Measurements from ENCODE around the gene GCSH. TPM values are rescaled to one million over a fixed set of nuclear protein-coding genes. Genes with fewer than 3 reads are reported as not detected.

Gene GCSH
- total RNA-seq, 1 donor from 2014 or later, result 31.6 TPM

DNA sequence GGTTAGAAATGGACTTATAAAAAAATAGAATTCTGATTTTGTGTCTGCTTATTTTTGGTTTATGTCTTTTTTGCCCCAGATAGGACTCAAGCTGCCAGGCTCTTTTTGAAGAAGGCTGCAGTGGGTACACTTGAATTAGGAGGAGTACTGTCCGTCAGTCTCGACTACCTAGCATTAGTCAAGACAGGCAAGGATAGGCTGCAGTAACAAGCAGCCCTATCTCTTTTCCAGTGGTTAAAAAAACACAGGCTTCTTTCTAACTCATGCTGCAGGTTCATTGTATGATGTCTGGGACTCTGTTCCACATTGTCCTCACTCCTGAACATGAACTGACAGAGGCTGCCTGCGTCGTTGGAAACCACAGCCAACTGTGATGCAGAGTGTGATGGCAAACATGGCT lies 27.1 kb downstream of the GCSH start:
- Mint-ChIP-seq H3K9me3 (peaks cover 4% of the 10 kb centered on the region), H3K4me3 (no peak overlapping the region), H3K4me1 (peaks cover 20% of the 10 kb centered on the region), H3K36me3 (peaks cover 4% of the 10 kb centered on the region), H3K27ac (no peak overlapping the region), H3K27me3 (ENCODE audit: low read depth) (no peaks in the 10 kb centered on the region)
- TF ChIP-seq, protein P1, sequence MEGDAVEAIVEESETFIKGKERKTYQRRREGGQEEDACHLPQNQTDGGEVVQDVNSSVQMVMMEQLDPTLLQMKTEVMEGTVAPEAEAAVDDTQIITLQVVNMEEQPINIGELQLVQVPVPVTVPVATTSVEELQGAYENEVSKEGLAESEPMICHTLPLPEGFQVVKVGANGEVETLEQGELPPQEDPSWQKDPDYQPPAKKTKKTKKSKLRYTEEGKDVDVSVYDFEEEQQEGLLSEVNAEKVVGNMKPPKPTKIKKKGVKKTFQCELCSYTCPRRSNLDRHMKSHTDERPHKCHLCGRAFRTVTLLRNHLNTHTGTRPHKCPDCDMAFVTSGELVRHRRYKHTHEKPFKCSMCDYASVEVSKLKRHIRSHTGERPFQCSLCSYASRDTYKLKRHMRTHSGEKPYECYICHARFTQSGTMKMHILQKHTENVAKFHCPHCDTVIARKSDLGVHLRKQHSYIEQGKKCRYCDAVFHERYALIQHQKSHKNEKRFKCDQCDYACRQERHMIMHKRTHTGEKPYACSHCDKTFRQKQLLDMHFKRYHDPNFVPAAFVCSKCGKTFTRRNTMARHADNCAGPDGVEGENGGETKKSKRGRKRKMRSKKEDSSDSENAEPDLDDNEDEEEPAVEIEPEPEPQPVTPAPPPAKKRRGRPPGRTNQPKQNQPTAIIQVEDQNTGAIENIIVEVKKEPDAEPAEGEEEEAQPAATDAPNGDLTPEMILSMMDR (IDR thresholded peaks at IDR 0.05; ENCODE audit: unreplicated experiment), result no peak
- no peak for DNase-seq (ENCODE audit: low spot score in 2 of 2, unreplicated experiment in 2 of 2)

DNA sequence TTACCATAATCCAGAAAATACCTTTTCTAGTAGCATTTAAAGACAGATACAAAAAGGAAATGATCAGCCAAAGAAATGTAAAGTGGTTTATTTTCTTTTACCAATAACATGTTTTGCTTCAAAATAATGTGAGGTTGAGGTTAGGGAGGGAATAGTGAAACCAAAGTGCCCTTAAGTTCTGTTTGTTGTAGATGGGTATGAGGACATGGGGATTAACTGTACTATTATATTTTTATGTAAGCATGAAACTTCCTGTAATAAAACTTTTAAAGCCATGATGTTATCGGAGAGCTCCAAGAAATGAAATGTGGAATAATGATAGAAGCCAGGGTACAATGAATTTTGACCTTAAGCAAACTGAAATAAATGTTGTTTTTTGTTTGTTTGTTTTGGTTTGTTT lies 29.0 kb downstream of the GCSH start:
- Mint-ChIP-seq H3K36me3 (peaks cover 4% of the 10 kb centered on the region), H3K9me3 (peaks cover 4% of the 10 kb centered on the region), H3K27ac (peak overlapping the region; percentile 23), H3K27me3 (ENCODE audit: low read depth) (no peaks in the 10 kb centered on the region), H3K4me3 (no peak overlapping the region), H3K4me1 (peaks cover 7% of the 10 kb centered on the region)
- TF ChIP-seq, protein P1 (IDR thresholded peaks at IDR 0.05; ENCODE audit: unreplicated experiment), result no peak
- DNase-seq (ENCODE audit: low spot score in 2 of 2, unreplicated experiment in 2 of 2), result no peak

DNA sequence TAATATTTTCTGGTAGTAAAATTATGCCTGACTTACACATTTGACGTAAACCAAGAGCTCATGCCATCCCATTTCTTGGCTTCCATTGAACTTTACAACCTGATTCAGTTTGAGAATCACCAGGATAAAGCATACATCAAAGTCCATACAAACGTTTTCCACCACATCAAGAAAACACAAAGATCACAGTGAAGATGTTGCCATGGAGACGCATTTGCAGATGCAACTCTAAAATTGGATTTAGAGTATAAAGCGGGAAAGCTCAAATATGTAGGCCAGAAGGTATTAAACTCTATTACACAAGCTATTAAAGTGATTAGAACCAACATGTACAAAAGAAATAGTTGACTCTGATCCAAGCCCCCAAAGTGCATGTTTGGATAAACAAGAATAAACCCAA lies 29.5 kb downstream of the GCSH start:
- no peak for DNase-seq (ENCODE audit: low spot score in 2 of 2, unreplicated experiment in 2 of 2)
- Mint-ChIP-seq H3K36me3 (peaks cover 4% of the 10 kb centered on the region), H3K4me1 (peaks cover 7% of the 10 kb centered on the region), H3K9me3 (peaks cover 4% of the 10 kb centered on the region), H3K27me3 (ENCODE audit: low read depth) (no peaks in the 10 kb centered on the region), H3K27ac (peak overlapping the region; percentile 23), H3K4me3 (no peak overlapping the region)
- TF ChIP-seq, protein P1 (IDR thresholded peaks at IDR 0.05; ENCODE audit: unreplicated experiment), result no peak

DNA sequence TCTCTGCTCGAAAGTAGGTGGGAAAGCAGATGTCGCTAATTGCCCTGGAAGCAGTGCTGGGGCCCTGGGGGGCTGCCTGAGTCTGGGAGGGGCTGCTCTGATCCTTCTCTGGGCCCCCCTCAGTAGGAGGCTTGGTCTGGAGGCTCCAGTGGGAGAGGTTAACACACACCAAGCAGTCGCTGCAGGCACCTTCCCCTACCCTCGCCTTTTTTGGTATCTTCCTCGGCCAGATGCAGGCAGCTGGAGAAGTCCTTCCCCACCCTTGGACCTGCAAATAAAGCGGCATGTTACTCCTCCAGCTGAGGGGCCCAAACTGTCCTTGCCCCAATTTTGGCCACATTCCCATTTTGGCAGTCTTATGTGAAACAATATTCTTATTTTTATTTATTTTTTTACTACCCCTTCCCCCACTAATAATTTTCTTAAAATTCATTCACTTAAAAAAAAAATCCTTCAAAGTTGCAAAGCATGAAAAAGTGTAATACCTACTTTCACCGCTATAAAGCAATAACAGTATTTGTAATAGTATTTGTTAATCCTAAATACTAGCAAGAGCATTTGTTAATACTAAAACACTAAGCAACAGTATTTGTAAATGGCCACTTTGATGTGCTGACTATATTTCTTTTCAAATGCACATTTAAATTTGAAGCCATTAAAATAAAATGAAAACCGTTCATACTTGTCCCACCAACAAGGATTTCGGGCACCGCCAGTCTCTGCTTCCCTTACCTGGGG lies 34.2 kb downstream of the GCSH start:
- DNase-seq (ENCODE audit: low spot score in 2 of 2, unreplicated experiment in 2 of 2), result no peak
- H3K4me3 Mint-ChIP-seq, result no peak overlapping the region
- H3K4me1 Mint-ChIP-seq, result peaks cover 5% of the 10 kb centered on the region
- no peak overlapping the region for H3K27ac Mint-ChIP-seq
- TF ChIP-seq, protein P1 (IDR thresholded peaks at IDR 0.05; ENCODE audit: unreplicated experiment), result peak; percentile 27
- no peaks in the 10 kb centered on the region for H3K9me3 Mint-ChIP-seq
- no peaks in the 10 kb centered on the region for H3K27me3 Mint-ChIP-seq (ENCODE audit: low read depth)
- no peaks in the 10 kb centered on the region for H3K36me3 Mint-ChIP-seq

DNA sequence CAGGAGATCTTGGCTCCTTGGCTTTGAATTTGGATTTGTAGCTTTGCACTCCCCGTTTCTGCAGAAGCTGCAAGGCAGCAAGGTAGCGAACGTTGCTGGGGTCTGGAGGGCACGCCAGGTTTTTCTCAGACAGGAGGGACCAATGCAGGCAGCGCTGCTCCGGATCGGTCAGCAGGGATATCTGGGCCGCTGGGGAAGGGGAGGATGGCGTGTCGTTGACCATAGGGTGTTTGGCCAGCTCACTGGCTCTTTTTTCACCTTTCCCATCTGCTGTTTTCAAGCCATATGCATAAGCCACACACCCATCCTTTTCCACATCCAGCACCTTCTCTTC lies 34.9 kb downstream of the GCSH start:
- Mint-ChIP-seq H3K9me3 (no peaks in the 10 kb centered on the region), H3K36me3 (no peaks in the 10 kb centered on the region), H3K4me1 (no peaks in the 10 kb centered on the region), H3K4me3 (no peak overlapping the region), H3K27ac (no peak overlapping the region), H3K27me3 (ENCODE audit: low read depth) (no peaks in the 10 kb centered on the region)
- TF ChIP-seq, protein P1 (IDR thresholded peaks at IDR 0.05; ENCODE audit: unreplicated experiment), result no peak
- DNase-seq (ENCODE audit: low spot score in 2 of 2, unreplicated experiment in 2 of 2), result no peak

All from mesothelial cell of epicardium (in vitro differentiated cells).